Progenitor cell of endocrine pancreas (in vitro differentiated cells): ENCODE measurements around the gene MCM6. TPM values are rescaled to one million over a fixed set of nuclear protein-coding genes. Genes with fewer than 3 reads are reported as not detected.
"Not testable (repeated sequence)": the region's sequence is repeated elsewhere in the genome, so short reads cannot be mapped to it uniquely, and the experiment has no call there.

Experiments
- DNase-seq: peaks from one replicate; pipeline ENCODE4 v3.0.0; 2021; ENCODE audit warnings: low spot score; ENCODE audit not compliant: unreplicated experiment
- H3K27ac Mint-ChIP-seq: 2 replicates; pipeline ENCODE4 v1.8.0; 2021; ENCODE audit warnings: mild to moderate bottlenecking, moderate library complexity, mixed read lengths
- H3K27me3 Mint-ChIP-seq: 2 replicates; pipeline ENCODE4 v1.8.0; 2021; ENCODE audit warnings: mixed read lengths
- H3K36me3 Mint-ChIP-seq: 2 replicates; pipeline ENCODE4 v1.8.0; 2022; ENCODE audit warnings: mixed read lengths; ENCODE audit not compliant: insufficient read depth
- H3K4me1 Mint-ChIP-seq: 2 replicates; pipeline ENCODE4 v1.8.0; 2021; ENCODE audit warnings: low read depth, mixed read lengths
- H3K4me3 Mint-ChIP-seq: 2 replicates; pipeline ENCODE4 v1.8.0; 2021; ENCODE audit warnings: low read depth, mild to moderate bottlenecking, moderate library complexity, mixed read lengths
- H3K9me3 Mint-ChIP-seq: 2 replicates; pipeline ENCODE4 v1.8.0; 2021; ENCODE audit warnings: low read depth, mixed read lengths
- total RNA-seq: library from RNA; stranded (reverse); gene quantifications from 2 replicates; pipeline ENCODE4 v1.2.1, GENCODE V29; 2021
- TF ChIP-seq, protein P1 (sequence below): fragments of 200-600 bp; sonication (generic); IDR thresholded peaks from one replicate; pipeline ENCODE4 v1.5.0; 2021; ENCODE audit warnings: antibody characterized with exemption, mild to moderate bottlenecking; ENCODE audit not compliant: unreplicated experiment

Gene MCM6
- total RNA-seq, 1 donor from 2014 or later, result 51.9 TPM

DNA sequence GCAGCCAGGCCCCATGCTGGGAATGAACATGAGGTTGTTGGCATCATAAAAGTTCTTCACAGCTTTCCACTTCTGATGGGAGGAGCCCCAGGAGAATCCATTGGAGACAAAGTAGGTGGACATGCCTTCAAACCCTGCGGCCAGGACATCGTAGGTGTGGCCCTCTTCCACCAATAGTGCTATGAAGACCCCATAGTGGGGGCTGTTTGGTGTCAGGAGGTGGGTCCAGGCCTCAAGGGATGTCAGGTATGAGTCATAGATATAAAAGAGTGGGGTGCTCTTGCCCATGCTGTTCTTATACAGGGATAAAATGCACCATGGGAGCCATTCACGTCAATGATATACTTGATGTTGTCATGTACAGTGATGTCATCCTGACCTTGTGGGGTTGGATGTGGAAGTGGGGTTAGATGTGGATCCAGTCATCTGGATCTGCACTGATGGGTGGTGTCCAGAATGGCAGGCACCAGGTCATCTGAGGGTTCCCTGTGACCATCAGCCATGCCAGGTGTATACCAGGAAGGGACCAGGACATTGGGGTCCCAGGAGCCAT, 22.1 kb upstream of the MCM6 start:
- H3K27me3 Mint-ChIP-seq, result no peaks in the 10 kb centered on the region
- TF ChIP-seq, protein P1, sequence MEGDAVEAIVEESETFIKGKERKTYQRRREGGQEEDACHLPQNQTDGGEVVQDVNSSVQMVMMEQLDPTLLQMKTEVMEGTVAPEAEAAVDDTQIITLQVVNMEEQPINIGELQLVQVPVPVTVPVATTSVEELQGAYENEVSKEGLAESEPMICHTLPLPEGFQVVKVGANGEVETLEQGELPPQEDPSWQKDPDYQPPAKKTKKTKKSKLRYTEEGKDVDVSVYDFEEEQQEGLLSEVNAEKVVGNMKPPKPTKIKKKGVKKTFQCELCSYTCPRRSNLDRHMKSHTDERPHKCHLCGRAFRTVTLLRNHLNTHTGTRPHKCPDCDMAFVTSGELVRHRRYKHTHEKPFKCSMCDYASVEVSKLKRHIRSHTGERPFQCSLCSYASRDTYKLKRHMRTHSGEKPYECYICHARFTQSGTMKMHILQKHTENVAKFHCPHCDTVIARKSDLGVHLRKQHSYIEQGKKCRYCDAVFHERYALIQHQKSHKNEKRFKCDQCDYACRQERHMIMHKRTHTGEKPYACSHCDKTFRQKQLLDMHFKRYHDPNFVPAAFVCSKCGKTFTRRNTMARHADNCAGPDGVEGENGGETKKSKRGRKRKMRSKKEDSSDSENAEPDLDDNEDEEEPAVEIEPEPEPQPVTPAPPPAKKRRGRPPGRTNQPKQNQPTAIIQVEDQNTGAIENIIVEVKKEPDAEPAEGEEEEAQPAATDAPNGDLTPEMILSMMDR, result no peak
- peaks cover 5% of the 10 kb centered on the region for H3K9me3 Mint-ChIP-seq
- H3K4me3 Mint-ChIP-seq, result no peak overlapping the region
- peaks cover 7% of the 10 kb centered on the region for H3K36me3 Mint-ChIP-seq
- H3K27ac Mint-ChIP-seq, result no peak overlapping the region
- H3K4me1 Mint-ChIP-seq, result peaks cover 10% of the 10 kb centered on the region
- DNase-seq, result no peak

DNA sequence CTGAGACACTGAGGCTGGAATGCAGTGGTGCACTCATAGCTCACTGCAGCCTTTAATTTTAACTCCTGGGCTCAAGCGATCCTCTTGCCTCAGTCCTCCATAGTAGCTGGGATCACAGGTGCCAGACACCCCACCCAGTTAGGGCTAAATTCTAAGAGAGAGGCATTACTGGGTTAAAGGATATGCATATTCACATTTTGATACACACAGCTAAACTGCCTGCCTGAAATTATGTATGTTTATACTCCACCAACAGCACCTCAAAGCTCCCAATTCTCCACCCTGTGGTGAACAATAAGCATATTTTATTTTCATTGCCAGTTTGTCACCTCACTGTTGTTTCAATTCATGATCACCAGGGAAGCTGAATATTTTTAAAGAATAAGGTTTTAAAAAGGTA, 18.7 kb upstream of the MCM6 start:
- Mint-ChIP-seq H3K27ac (no peak overlapping the region), H3K9me3 (peaks cover 5% of the 10 kb centered on the region), H3K27me3 (no peaks in the 10 kb centered on the region), H3K4me1 (peaks cover 8% of the 10 kb centered on the region), H3K36me3 (peaks cover 5% of the 10 kb centered on the region), H3K4me3 (no peak overlapping the region)
- no peak for DNase-seq
- TF ChIP-seq, protein P1, result no peak

DNA sequence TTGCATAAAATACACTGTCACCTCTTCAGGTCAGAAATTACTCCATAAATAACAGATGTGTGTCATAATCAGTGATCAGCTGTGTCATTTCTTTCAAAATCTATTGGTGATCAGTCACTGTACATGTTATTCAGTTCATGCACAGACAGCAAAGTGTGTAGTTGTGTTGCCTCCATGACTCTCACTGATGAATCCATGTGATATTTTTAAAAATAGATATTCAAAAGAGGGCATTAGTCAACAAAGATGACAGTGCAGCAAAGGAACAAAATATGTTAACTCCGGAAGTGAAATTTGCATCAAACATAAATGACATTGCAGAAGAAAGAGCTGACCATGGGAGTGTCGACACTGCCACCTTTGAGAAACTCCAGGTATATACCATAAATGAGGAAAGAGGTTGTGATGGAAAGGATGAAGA, 17.1 kb upstream of the MCM6 start:
- TF ChIP-seq, protein P1, result no peak
- no peak for DNase-seq
- peaks cover 3% of the 10 kb centered on the region for H3K9me3 Mint-ChIP-seq
- H3K4me1 Mint-ChIP-seq, result no peaks in the 10 kb centered on the region
- peaks cover under 1% of the 10 kb centered on the region for H3K36me3 Mint-ChIP-seq
- H3K27me3 Mint-ChIP-seq, result no peaks in the 10 kb centered on the region
- no peak overlapping the region for H3K27ac Mint-ChIP-seq
- H3K4me3 Mint-ChIP-seq, result no peak overlapping the region

DNA sequence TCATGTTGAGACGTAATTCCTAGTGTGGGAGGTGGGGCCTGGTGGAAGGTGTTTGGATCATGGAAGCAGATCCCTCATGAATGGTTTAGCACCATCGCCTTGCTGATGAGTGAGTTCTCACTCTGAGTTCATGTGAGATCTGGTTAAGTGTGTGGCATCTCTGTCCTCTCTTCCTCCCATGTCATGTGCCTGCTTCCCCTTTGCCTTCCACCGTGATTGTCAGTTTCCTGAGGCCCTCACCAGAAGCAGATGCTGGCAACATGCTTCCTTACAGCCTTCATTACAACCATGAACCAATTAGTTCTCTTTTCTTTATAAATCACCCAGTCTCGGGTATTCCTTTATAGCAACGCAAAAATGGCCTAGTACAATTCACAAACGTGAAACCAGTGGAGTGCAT, 14.6 kb upstream of the MCM6 start:
- no peaks in the 10 kb centered on the region for H3K4me1 Mint-ChIP-seq
- H3K9me3 Mint-ChIP-seq, result peaks cover 7% of the 10 kb centered on the region
- TF ChIP-seq, protein P1, result no peak
- no peaks in the 10 kb centered on the region for H3K36me3 Mint-ChIP-seq
- H3K27me3 Mint-ChIP-seq, result no peaks in the 10 kb centered on the region
- DNase-seq, result no peak
- no peak overlapping the region for H3K27ac Mint-ChIP-seq
- H3K4me3 Mint-ChIP-seq, result no peak overlapping the region

DNA sequence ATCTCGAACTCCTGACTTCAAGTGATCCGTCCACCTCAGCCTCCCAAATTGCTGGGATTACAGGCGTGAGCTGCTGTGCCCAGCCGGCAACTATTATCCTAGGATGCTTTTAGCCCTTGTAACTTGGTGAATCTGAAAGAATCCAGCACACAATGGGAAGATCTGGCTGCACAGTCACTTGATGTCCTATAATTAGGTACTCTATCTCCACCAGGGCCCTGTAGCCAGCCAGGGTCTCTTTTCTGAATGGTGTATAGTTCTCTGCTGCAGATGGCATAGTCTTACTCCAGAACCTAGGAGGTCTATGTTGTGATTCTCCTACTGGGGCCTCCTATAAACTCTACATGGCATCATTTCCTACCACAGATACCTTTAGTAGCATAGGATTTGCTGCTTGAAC, 13.9 kb upstream of the MCM6 start:
- no peaks in the 10 kb centered on the region for H3K27me3 Mint-ChIP-seq
- no peaks in the 10 kb centered on the region for H3K36me3 Mint-ChIP-seq
- TF ChIP-seq, protein P1, result no peak
- H3K9me3 Mint-ChIP-seq, result peaks cover 7% of the 10 kb centered on the region
- H3K4me3 Mint-ChIP-seq, result no peak overlapping the region
- no peak for DNase-seq
- no peaks in the 10 kb centered on the region for H3K4me1 Mint-ChIP-seq
- H3K27ac Mint-ChIP-seq, result no peak overlapping the region

DNA sequence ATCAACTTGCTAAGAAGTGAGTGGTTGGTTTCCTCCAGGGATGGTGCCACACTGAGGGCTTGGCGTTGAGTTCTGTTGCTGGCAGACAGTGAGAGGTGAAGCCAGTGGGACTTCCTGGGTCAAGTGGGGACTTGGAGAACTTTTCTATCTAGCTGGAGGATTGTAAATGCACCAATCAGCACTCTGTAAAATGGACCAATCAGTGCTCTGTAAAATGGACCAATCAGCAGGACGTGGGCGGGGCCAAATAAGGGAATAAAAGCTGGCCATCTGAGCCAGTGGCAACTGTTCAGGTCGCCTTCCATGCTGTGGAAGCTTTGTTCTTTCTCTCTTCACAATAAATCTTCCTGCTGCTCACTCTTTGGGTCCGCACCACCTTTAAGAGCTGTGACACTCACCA, 12.3 kb upstream of the MCM6 start:
- not testable (repeated sequence) for H3K27ac Mint-ChIP-seq, H3K27me3 Mint-ChIP-seq, H3K36me3 Mint-ChIP-seq, DNase-seq, H3K4me3 Mint-ChIP-seq, H3K9me3 Mint-ChIP-seq, H3K4me1 Mint-ChIP-seq
